Measurements from ENCODE around the gene SF3B4.

- TF ChIP-seq, protein P1, sequence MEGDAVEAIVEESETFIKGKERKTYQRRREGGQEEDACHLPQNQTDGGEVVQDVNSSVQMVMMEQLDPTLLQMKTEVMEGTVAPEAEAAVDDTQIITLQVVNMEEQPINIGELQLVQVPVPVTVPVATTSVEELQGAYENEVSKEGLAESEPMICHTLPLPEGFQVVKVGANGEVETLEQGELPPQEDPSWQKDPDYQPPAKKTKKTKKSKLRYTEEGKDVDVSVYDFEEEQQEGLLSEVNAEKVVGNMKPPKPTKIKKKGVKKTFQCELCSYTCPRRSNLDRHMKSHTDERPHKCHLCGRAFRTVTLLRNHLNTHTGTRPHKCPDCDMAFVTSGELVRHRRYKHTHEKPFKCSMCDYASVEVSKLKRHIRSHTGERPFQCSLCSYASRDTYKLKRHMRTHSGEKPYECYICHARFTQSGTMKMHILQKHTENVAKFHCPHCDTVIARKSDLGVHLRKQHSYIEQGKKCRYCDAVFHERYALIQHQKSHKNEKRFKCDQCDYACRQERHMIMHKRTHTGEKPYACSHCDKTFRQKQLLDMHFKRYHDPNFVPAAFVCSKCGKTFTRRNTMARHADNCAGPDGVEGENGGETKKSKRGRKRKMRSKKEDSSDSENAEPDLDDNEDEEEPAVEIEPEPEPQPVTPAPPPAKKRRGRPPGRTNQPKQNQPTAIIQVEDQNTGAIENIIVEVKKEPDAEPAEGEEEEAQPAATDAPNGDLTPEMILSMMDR (IDR thresholded peaks at IDR 0.05; ENCODE audit: low read depth, low read length, poor library complexity, severe bottlenecking) = no peak
- no peak for TF ChIP-seq EZH2phosphoT487 (IDR thresholded peaks at IDR 0.05; ENCODE audit: borderline replicate concordance, low read length)
Observed at GRCh38 chr1:149925751-149926150, 1.9 kb downstream of the SF3B4 start.
